Measurements from ENCODE around the gene CLCN6. TPM values are rescaled to one million over a fixed set of nuclear protein-coding genes. Genes with fewer than 3 reads are reported as not detected.

CLCN6 gene
- polyA plus RNA-seq, 3 donors = 3.8 to 37.1 (median 4.2) TPM

DNA sequence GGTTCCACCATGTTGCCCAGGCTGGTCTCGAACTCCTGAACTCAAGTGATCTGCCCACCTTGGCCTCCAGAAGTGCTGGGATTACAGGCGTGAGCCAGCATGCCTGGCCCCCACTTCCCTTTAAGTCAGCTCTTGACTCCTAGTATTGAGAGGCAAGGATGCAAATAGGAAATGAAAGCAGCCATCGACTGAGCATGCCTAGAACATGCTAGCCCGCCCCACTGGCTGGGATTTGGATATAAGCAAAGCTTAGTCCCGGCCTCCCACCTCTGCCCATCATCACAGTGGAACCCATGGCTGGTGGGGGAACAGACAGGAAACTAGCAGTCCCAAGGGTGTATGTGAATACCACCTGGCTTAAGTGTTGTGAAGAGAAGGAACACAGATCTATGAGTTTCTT lies 33.5 kb upstream of the CLCN6 start:
- intact Hi-C loops (cut with micrococcal nuclease) = no loop called here
- H3K27me3 Mint-ChIP-seq (ENCODE audit: low read depth in 3 of 3) = peaks cover 0 to under 1% (median 0%) of the 10 kb centered on the region in 3 donors
- Histone ChIP-seq H3K9ac (ENCODE audit: insufficient read depth, low read length, poor library complexity, severe bottlenecking) (no peak overlapping the region), H3K4me3 (replicated peaks in 1 of 3; ENCODE audit: low read depth in 2 of 3, low read length in 3 of 3) (no peak overlapping the region), H3K9me3 (replicated peaks in 1 of 2; ENCODE audit: control insufficient read depth in 1 of 2, insufficient read depth in 1 of 2, low read length in 2 of 2) (no peaks in the 10 kb centered on the region), H4K20me1 (ENCODE audit: insufficient read depth, low read length) (no peaks in the 10 kb centered on the region), H3K79me2 (ENCODE audit: insufficient read depth, low read length) (no peaks in the 10 kb centered on the region), H3K4me1 (ENCODE audit: control insufficient read depth in 1 of 2, insufficient read depth in 2 of 2, low read length in 2 of 2) (peaks cover 4 to 10% of the 10 kb centered on the region in 2 donors), H3K4me2 (replicated peaks; ENCODE audit: extremely low read depth, low read length, poor library complexity, severe bottlenecking) (no peak overlapping the region), H3K27me3 (ENCODE audit: control insufficient read depth in 2 of 2, insufficient read depth in 2 of 2, low read length in 2 of 2) (no peaks in the 10 kb centered on the region), H3K27ac (ENCODE audit: low read depth in 1 of 2, low read length in 2 of 2) (no peak overlapping the region), H3K36me3 (replicated peaks in 1 of 2; ENCODE audit: control insufficient read depth in 1 of 2, insufficient read depth in 2 of 2, low read length in 2 of 2) (no peaks in the 10 kb centered on the region), H2AFZ (ENCODE audit: insufficient read depth, low read depth, low read length, poor library complexity, severe bottlenecking) (peak overlapping the region; percentile 6)
- peaks cover 6% of the 10 kb centered on the region for H3K4me1 Mint-ChIP-seq
- TF ChIP-seq, protein P1, sequence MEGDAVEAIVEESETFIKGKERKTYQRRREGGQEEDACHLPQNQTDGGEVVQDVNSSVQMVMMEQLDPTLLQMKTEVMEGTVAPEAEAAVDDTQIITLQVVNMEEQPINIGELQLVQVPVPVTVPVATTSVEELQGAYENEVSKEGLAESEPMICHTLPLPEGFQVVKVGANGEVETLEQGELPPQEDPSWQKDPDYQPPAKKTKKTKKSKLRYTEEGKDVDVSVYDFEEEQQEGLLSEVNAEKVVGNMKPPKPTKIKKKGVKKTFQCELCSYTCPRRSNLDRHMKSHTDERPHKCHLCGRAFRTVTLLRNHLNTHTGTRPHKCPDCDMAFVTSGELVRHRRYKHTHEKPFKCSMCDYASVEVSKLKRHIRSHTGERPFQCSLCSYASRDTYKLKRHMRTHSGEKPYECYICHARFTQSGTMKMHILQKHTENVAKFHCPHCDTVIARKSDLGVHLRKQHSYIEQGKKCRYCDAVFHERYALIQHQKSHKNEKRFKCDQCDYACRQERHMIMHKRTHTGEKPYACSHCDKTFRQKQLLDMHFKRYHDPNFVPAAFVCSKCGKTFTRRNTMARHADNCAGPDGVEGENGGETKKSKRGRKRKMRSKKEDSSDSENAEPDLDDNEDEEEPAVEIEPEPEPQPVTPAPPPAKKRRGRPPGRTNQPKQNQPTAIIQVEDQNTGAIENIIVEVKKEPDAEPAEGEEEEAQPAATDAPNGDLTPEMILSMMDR (IDR thresholded peaks at IDR 0.05) = no peak
- DNase-seq = no peak
- H3K4me3 Mint-ChIP-seq = no peak overlapping the region
- H3K36me3 Mint-ChIP-seq = no peaks in the 10 kb centered on the region
- no CpG with 5 or more reads among the region's 5 CpGs for WGBS (ENCODE audit: insufficient coverage)
- peak overlapping the region in 1 of 7 donors; percentile 2 for H3K27ac Mint-ChIP-seq
- H3K9me3 Mint-ChIP-seq = no peaks in the 10 kb centered on the region

DNA sequence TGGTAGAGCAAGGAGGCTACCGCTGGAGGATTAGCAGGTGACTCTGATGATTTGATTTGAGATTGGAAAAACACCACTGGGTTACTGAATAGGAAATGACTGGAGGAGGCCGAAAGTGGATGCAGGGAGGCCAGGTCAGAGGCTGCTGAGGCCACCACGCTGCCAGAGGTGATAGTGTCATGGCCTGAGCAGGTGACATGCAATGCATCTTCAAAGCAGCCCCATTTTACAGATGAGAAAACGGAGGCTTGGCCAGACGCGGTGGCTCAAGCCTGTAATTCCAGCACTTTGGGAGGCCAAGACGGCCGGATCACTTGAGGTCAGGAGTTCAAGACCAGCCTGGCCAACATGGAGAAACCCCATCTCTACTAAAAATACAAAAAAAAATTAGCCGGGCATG lies 31.2 kb upstream of the CLCN6 start:
- Histone ChIP-seq H3K79me2 (ENCODE audit: insufficient read depth, low read length) (no peaks in the 10 kb centered on the region), H3K27me3 (ENCODE audit: control insufficient read depth in 2 of 2, insufficient read depth in 2 of 2, low read length in 2 of 2) (no peaks in the 10 kb centered on the region), H2AFZ (ENCODE audit: insufficient read depth, low read depth, low read length, poor library complexity, severe bottlenecking) (no peak overlapping the region), H4K20me1 (ENCODE audit: insufficient read depth, low read length) (no peaks in the 10 kb centered on the region), H3K27ac (ENCODE audit: low read depth in 1 of 2, low read length in 2 of 2) (no peak overlapping the region), H3K9ac (ENCODE audit: insufficient read depth, low read length, poor library complexity, severe bottlenecking) (no peak overlapping the region), H3K4me1 (ENCODE audit: control insufficient read depth in 1 of 2, insufficient read depth in 2 of 2, low read length in 2 of 2) (peaks cover 4 to 6% of the 10 kb centered on the region in 2 donors), H3K4me2 (replicated peaks; ENCODE audit: extremely low read depth, low read length, poor library complexity, severe bottlenecking) (no peak overlapping the region), H3K36me3 (replicated peaks in 1 of 2; ENCODE audit: control insufficient read depth in 1 of 2, insufficient read depth in 2 of 2, low read length in 2 of 2) (no peaks in the 10 kb centered on the region), H3K4me3 (replicated peaks in 1 of 3; ENCODE audit: low read depth in 2 of 3, low read length in 3 of 3) (no peak overlapping the region), H3K9me3 (replicated peaks in 1 of 2; ENCODE audit: control insufficient read depth in 1 of 2, insufficient read depth in 1 of 2, low read length in 2 of 2) (no peaks in the 10 kb centered on the region)
- Mint-ChIP-seq H3K36me3 (no peaks in the 10 kb centered on the region), H3K4me3 (no peak overlapping the region), H3K9me3 (peaks cover 0 to 1% (median 0%) of the 10 kb centered on the region in 7 donors), H3K27me3 (ENCODE audit: low read depth in 3 of 3) (peaks cover 0 to 2% (median 0%) of the 10 kb centered on the region in 3 donors), H3K27ac (no peak overlapping the region), H3K4me1 (peaks cover 3% of the 10 kb centered on the region)
- WGBS (ENCODE audit: insufficient coverage) = 94% methylated on average over 6 of the region's 9 CpGs
- TF ChIP-seq, protein P1 (IDR thresholded peaks at IDR 0.05) = no peak
- intact Hi-C loops (cut with micrococcal nuclease) = no loop called here
- no peak for DNase-seq

Measured in CD14-positive monocyte (primary cell).